ENCODE results near the gene GRPEL2.
"Not testable (repeated sequence)": the region's sequence is repeated elsewhere in the genome, so short reads cannot be mapped to it uniquely, and the experiment has no call there.

Gene GRPEL2

DNA sequence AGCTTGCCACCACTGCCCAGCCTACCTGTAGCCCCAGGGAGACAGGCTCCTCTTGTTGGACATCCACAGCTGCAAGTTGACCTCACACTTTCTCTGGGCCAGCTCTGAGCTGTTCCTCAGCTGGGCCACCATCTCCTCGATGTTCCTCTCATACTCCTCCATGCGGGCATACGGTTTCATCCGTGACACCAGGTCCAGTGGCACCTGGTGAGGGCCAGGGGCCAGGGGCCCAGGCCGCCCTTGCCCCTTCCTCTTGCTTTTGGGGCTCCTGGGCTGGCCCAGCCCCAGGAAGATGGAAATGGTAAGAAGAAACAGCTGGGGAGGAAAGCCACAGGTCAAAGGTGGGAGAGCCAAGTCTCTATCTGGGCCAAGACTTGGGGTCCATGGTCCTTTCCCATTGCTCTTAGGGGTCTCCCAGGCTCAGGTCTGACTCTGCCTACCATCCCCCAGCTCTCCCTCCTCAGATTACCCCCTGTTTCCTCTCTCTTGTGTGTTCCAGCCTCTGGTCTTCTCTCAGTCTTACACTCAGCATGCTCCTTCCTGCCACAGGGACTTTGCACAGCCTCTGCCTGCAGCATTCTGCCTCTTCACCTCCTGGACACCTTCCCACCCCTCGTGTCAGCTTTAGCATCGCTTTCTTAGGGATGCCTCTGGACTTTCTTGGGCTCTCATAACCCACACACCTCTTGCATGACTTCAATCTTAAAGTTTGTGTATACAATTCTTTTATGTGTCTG lies 31.6 kb downstream of the GRPEL2 start:
- DNase-seq (ENCODE audit: low read depth in 2 of 2), result no peak

DNA sequence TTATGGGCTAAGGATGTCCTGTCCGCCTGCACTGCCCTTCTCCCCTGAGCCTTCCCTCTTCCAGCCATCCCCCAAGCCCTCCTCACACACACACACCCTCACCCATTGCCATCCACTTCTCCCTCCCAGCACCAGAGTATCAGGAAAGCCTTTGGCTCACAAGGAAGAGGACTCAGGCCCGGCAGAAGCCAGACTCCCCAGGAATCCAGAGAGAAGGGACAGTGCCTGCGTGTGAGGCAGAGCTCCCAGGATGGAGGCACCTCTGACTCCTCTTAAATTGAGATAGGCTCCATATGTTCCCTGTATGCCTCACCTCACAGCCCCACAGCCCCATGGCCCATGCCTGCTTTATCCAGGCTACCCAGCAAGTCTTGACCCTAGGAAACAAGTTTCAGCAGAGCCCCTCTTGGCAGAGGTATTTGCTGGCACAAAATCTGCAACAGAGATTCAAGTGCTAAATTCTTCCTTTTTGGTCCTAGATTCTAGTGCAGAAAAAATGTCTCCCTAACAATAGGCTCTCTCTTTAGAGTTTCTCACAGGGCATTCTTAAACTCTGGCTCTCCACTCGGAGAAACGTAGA lies 33.0 kb downstream of the GRPEL2 start:
- DNase-seq (ENCODE audit: low read depth in 2 of 2), result no peak

- no peak for DNase-seq (ENCODE audit: low read depth in 2 of 2)
These were observed 34.0 kb downstream of the GRPEL2 start, which contains the start of gene IL17B for GRCh38 chr5:149379177-149379761. Gene IL17B, minus strand, starts transcription at chr5:149379292. Its CDS starts 67 bp downstream, at chr5:149379225.

DNA sequence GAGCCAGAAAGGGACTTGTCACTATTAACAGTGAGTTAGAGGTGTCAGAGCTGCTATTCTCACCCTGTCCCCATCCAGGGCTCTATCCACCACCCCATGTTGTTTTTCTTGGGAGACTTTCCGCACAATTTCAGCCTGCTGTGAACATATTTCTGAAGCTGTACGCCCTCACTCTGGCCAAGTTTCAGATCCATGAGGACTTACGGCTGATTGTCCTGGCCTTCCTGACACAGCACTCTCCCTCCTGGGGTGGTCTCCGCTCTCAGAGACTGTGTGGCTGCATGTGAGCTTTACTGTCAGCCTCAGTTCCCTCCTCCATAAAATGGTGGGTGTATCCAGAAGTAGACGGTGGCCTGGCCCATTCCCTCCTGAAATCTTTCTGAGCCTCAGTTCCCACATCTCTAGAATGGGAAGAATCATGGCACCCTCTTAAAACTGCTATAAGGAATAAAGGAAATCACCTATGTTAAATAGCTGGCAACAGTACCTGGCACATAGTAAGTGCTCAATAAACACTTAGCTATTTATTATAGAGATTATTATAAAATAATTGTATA lies 34.6 kb downstream of the GRPEL2 start:
- DNase-seq (ENCODE audit: low read depth in 2 of 2), result no peak

- DNase-seq (ENCODE audit: low read depth in 2 of 2), result no peak
These were observed 35.3 kb downstream of the GRPEL2 start for GRCh38 chr5:149380466-149381121.

- no peak for DNase-seq (ENCODE audit: low read depth in 2 of 2)
These were observed 36.1 kb downstream of the GRPEL2 start for GRCh38 chr5:149381261-149381985.

- peak; percentile 70 to 75 for DNase-seq (ENCODE audit: low read depth in 2 of 2)
These were observed 36.7 kb downstream of the GRPEL2 start for GRCh38 chr5:149381986-149382338.

DNA sequence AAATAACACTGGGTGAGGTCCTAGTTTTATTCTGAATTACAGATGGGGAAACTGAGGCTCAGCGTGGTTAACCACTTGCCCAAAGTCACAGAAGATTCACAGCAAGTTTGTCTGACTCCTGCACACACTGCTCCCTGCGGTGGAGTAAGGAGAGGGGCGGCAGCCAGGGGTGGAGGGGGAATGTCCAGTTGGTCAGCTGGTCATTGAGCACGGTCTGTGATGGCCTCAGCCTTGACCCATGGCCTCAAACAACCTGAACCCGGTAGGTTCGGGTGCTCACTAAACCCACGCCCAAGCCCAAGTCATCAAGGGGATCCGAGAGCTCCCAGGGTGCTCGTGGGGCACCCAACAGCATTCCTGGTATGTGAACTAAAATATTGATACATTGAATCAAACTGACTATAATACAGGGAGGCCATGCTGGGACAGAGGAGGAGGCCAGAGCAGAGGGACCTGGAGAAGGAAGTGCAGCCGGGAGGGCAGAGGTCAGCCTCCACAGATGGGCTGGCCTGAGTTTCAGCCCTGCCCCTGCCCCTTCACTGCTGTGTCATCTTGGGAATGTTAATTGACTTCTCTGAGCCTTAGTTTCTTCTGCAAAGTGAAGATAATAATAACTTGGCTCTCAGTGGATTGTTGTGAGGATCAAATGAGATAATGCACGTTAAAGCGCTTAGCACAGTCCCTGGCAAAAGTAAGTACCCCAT lies 37.4 kb downstream of the GRPEL2 start:
- no peak for DNase-seq (ENCODE audit: low read depth in 2 of 2)

DNA sequence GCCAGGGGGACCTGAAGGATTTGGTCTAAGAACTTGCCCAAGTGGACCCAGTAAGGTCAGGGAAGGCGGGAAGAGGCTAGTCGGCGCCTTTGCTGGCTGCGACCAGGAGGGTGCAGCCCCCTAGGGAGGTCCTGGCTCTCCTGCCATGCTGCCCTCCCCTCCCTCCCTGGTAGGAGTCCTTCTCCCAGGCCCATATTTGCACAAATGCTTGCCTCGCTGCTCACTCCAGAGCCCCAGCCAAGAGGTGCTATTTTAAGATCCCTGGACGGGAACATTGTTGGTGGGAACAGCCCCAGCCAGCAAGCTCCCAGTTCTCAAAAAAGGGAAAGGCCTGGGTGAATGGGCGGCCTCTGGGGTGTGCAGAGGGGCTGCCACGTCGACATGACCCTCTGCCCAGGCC lies 38.1 kb downstream of the GRPEL2 start:
- no peak for DNase-seq (ENCODE audit: low read depth in 2 of 2)

- DNase-seq (ENCODE audit: low read depth in 2 of 2), result no peak
These were observed 40.9 kb downstream of the GRPEL2 start for GRCh38 chr5:149386166-149386565.

GRCh38 chr5:149387081-149387631 lies 41.9 kb downstream of the GRPEL2 start:
- DNase-seq (ENCODE audit: low read depth in 2 of 2), result no peak

GRCh38 chr5:149387982-149388381 lies 42.7 kb downstream of the GRPEL2 start:
- no peak for DNase-seq (ENCODE audit: low read depth in 2 of 2)

- no peak for DNase-seq (ENCODE audit: low read depth in 2 of 2)
These were observed 43.3 kb downstream of the GRPEL2 start for GRCh38 chr5:149388498-149389190.

- no peak for DNase-seq (ENCODE audit: low read depth in 2 of 2)
These were observed 44.5 kb downstream of the GRPEL2 start for GRCh38 chr5:149389552-149390495.

DNA sequence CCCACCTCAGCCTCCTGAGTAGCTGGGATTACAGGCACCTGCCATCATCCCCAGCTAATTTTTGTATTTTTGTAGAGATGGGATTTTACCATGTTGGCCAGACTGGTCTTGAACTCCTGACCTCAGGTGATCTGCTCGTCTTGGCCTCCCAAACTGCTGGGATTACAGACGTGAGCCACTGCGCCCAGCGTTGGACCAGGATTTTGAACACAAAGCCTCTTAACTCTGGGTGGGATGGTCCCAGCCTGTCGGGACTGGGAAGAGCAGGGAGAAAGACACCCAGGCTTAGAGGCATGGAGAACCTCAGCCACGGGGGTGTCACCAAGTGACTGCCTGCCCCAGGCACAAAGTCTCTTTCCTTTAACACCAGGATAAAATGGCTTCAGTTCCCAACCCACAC lies 45.8 kb downstream of the GRPEL2 start:
- not testable (repeated sequence) for DNase-seq (ENCODE audit: low read depth in 2 of 2)

DNA sequence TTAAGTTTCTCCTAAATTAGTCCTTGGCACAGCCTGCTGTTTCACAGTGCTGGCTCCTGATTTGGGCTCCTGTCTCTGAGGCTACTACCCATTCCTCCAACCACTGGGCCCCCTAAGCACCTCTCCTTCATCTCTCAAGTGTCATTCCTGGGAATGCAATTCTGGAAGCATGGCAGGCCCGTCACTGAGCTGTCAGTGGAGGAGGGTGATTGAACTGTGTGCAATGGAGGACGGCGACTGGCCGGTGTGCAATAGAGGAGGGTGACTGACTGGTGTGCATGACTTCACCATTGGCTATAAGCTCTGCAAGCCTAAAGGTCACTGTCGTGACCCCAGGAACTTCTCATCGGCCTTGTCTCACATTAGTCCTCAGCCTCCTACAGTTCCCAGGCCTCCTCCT lies 46.2 kb downstream of the GRPEL2 start:
- DNase-seq (ENCODE audit: low read depth in 2 of 2), result no peak

DNA sequence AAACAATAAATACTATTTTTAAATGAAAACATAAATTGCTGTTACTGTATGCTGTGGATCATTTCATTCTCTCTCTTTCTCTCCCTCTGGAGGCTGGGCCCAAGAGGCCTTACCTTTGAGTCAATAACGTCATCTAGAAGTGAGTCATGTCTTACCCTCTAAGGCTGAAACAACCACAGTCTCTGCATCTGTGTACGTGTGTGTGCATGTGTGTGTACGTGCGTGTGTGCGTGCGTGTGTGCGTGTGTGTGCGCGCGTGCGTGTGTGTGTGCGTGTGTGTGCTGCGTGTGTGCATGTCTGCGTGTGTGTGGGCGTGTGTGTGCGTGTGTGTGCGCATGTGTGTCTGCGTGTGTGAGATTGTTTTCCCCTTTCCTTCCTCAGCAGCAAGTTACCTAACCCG lies 47.4 kb downstream of the GRPEL2 start:
- DNase-seq (ENCODE audit: low read depth in 2 of 2), result no peak

- DNase-seq (ENCODE audit: low read depth in 2 of 2), result not testable (repeated sequence)
These were observed 49.7 kb downstream of the GRPEL2 start for GRCh38 chr5:149394996-149395395.

DNA sequence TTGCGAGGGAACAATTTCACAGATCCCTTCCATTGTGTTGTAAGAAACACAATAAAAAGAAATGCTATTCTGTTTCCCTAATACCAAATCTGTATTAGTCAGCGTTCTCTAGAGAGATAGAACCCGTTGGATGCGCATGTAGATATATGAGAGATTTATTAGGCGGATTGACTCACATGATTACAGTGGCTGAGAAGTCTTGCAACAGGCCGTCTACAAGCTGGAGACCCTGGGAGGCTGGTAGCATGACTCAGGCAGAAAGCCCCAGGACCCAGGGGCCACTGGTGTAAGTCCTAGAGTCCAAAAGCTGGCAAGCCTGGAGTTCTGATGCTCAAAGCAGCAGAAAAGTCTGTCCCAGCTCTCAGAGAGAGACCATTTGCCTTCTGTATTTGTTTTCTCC lies 52.2 kb downstream of the GRPEL2 start:
- DNase-seq (ENCODE audit: low read depth in 2 of 2), result no peak

Data from stimulated activated CD4-positive, alpha-beta T cell treated with anti-CD3 and anti-CD28 coated beads, Interleukin-1b, Interleukin-23, amount 100 ng/mL, for 4 hours (primary cell).